GM19240 (cell line): ENCODE data around the gene FBLL1.
"Not testable (repeated sequence)": the region's sequence is repeated elsewhere in the genome, so short reads cannot be mapped to it uniquely, and the experiment has no call there.

ENCODE experiments used
- DNase-seq: peaks from one replicate; pipeline ENCODE4 v3.0.0; 2011; ENCODE audit warnings: low spot score; ENCODE audit not compliant: insufficient read length

Gene FBLL1

DNA sequence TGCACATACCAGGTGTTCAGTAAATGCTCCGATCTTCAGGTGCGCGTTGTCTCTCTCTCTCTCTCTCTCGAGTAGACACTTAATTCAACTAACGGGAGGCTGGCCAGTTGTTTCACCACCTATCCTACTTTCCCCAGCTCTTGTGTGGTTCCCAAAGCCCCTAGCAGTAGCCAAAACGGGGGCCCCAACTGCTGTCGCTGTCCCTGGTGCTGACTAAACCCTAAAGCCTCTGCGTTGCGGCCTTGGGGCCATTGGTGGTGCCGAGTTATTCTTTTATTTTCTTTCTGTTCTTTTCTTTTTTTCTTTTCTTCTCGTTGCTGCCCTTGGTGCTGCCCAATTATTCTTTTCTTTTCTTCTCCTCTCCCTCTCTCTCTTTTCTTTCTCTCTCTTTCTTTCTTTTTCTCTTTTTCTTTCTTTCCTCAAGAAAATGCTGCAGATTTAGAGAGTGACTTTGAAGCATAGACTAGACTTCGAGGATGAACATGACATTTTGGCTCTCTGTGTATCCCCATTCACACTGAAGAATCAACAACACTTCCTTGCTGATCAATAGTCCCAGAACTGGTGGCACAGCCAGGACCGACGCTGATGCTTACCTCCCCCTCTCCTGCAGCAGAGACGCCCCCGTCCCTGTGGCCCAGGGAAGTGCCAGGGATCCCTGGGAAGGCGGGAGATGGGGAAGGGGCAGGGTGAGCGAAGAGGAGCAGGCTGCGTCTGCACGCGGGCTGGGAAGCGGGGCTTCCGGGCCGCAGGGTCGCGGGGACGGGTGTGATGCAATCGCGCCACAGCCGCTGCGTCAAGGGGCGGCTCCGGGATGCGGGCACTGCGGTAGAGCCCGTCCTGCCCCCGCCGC is at the start of gene FBLL1:
Gene FBLL1 (plus strand): TSS at position 785 of the 853 bp plus-strand sequence. CDS start 200 bp downstream, outside the sequence.
- no peak for DNase-seq

DNA sequence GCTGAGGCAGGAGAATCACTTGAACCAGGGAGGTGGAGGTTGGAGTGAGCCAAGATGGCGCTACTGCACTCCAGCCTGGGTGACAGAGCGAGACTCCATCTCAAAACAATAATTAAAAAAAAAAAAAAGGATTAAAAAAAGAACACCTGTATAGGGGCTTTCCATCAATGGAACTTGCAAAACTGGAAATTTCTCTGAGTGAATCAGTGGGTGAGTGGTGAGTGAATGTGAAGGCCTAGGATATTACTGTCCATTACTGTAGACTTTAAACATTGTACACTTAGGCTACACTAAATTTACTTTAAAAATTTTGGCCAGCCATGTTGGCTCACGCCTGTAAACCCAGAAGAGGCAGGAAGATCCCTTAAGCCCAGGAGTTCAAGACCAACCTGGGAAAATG is 48.5 kb upstream of the FBLL1 start:
- DNase-seq = no peak

DNA sequence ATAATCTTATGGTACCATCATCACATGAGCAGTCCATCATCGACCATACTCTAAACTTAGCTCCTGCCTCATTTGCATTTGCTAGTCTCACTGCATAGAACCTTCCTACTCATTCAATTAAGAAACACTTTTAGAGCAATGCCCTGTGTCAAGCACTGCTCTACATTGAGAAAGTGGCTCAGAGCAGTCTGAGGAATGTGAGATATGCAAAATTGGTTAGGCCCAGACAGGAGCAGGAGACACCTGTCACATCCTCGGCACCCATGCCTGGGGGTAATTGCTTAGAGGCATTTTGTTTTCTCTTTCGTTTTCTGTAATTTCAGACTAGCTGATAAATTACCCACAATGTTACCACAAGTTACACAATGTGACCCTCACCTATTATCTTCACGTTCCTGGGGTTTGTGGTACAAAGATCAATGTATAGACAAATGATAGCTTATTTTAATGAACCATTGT is 47.7 kb upstream of the FBLL1 start:
- peak; percentile 78 for DNase-seq

DNA sequence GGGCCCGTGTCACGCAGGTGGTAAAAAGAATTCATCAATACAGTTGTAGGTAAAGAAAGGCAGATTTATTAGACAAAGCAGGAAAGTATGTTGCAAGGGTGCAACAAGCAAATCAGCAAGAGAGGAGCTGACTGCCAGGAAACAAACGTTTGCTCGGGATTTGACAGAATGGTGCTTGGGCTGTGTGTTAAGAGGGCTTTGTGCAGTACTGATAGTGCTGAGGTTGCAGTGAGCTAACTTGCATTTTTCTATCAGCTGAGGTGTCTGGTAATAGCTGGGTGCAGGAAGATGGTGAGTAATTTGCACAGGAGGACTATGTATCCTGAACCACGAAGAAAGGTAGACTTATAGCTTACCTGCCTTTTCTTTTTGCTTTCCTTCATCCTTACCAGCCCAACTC is 46.7 kb upstream of the FBLL1 start:
- DNase-seq = no peak

DNA sequence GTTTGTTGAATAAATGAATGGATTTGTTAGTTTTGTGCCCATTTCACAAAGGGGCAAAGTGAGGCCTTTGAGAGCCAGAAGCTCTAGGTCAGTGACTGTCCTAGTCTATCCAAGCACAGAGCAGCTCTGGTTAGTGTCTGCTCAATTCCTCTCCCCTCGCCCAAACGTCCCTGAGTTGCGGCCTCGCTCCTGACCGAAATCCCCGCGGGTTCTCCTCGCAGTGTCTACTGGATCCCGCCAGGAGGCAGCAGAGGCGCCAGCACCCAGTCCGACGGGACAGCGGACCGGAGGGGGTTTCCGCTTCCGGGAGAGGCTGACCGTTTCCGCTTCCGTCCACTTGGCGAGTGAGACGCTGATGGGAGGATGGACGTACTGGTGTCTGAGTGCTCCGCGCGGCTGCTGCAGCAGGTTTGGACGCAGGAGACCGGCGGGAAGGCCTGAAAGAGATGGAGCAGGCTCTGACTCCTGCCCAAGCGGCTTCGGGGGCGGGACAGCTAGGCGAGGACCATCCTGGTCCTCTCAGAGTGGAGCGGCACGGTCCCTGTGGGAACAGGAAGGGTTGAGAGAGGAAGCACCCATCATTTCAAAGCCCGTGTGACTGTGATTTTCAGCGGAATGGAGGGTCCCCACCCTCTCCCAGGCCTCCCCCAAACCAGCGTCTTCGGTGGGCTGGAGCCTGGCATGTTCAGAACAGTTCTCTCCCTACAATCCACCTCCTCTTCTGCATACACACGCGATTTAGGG is 42.8 kb upstream of the FBLL1 start, which contains the start of gene RARS1:
Gene RARS1 (plus strand): TSS at position 336 of the 744 bp plus-strand sequence. CDS start 28 bp downstream, at position 364.
- peak; percentile 85 for DNase-seq

DNA sequence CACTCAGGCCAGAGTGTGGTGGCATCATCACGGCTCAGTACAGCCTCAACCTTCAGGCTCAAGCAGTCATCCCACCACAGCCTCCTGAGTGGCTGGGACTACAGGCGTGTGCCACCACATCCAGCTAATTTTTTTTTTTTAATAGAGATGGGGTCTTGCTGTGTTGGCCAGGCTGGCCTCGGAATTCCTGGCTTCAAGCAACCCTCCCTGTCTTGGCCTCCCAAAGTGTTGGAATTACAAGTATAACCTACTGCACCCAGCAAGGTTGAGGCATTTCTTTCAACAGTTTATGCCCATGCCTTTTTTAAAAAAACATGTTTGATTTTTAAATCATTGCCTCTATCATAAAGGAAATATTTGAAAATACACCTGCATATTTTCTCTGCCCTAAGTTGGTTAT is 40.0 kb upstream of the FBLL1 start:
- no peak for DNase-seq

DNA sequence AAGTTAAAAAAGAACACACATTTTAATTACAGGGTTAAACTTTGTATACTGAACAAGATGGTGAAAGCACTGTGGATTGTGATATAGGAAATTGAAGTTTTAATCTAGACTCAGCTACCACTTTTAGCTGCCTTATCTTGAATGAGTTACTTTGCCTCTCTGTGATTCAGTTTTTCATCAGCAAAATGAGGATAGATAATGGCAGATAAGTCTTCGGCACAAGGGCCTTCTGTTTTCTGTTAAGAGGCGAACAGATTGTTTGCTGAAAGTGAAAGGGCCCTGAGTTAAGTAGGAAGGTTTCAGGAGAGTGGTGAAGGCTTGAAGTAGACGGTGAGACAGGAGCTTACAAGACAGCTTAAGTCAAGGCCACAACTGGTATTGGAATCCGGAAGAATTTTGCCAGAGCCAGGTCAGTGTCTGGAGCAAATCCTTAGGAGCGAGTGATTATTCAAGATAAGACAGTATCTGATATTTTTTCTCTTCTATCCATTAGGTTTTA is 35.0 kb upstream of the FBLL1 start:
- no peak for DNase-seq

DNA sequence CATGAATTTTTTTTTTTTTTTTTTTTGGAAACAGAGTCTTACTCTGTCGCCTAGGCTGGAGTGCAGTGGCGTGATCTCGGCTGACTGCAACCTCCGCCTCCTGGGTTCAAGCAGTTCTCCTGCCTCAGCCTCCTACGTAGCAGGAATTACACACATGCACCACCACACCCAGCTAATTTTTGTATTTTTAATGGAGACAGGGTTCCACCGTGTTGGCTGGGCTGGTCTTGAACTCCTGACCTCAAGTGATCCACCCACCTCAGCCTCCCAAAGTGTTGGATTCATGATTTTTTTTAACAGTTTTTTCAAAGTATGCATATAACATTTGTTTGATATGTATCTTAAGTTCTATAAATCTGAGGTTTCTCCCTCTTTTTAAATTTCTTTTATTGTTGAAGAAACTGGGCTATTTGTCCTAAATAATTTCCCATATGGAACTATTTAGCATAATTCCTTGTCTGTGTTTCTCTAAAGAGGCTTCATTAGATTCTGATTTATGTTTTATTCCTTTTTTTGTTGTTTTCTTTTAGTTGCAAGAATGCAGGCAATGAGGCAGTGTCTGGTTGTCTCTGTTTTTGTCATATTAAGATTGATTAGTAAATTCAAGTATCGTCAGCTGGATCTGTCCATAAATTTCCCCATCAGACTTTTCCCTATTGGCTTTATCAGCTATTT is 26.4 kb upstream of the FBLL1 start:
- no peak for DNase-seq

DNA sequence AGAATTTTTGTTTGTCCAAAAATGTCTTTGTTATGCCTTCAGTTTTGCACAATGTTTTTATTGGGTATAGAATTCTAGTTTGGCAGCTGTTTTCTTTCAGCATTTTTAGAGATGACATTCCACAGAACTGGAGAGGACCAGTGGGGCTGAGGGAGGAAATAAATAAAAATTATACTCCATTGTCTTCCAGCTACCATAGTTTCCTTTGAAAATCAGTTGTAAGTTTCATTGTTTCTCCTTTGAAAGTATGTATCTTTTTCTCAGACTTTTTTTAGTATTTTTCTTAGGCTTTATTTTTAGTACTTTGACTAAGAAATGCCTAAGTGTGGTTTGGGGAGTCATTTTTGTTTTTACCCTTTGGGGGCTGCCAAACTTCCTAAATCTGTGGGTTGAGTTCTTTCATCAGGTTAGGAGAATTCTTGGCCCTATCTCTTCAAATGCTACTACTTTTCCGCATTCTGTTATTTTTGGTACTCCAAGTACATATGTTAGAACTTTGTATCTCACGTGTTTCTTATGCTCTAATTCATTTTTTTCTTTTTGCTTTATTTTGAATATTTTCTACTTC is 15.2 kb upstream of the FBLL1 start:
- DNase-seq = no peak

DNA sequence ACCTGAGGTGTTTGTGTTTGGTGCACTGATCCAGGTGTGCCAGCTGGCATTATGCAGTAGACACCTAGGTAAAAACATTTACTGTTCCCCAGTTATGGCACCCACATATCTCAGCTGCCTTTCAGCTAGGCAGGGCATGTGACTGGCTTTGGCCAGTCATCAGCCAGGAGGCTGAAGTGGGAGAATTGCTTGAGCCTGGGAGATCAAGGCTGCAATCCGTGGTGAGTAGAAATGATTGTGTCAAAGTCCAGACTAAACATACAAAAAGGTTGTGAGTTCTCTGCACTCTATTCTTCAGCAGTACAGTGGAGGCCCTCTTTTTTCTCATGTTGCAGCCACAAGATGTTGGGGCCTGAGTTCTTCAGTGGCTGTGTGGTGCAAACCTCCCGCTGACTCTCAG is 3.2 kb upstream of the FBLL1 start:
- no peak for DNase-seq

DNA sequence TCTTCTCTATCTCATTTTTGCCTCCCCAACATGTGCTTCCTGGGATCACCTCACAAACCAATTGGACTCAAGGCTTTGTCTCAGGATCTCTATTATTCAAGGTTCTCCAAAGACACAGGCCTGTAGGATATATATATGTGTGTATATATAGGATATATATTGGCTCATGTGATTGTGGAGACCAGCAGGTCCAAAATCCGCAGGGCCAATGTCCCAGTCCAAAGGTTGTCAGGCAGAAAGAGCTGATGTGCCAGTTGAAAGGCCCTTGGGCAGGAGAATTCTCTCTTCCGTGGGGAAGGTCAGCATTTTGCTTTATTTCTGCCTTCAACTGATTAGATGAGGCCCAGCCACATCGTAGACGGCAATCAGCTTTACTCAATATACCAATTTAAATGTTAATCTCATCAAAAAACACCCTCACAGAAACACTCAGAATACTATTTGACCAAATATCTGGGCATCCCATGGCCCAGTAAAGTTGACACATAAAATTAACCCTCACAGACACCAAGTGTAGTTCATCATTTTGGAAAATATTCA is 1.3 kb upstream of the FBLL1 start:
- no peak for DNase-seq

DNA sequence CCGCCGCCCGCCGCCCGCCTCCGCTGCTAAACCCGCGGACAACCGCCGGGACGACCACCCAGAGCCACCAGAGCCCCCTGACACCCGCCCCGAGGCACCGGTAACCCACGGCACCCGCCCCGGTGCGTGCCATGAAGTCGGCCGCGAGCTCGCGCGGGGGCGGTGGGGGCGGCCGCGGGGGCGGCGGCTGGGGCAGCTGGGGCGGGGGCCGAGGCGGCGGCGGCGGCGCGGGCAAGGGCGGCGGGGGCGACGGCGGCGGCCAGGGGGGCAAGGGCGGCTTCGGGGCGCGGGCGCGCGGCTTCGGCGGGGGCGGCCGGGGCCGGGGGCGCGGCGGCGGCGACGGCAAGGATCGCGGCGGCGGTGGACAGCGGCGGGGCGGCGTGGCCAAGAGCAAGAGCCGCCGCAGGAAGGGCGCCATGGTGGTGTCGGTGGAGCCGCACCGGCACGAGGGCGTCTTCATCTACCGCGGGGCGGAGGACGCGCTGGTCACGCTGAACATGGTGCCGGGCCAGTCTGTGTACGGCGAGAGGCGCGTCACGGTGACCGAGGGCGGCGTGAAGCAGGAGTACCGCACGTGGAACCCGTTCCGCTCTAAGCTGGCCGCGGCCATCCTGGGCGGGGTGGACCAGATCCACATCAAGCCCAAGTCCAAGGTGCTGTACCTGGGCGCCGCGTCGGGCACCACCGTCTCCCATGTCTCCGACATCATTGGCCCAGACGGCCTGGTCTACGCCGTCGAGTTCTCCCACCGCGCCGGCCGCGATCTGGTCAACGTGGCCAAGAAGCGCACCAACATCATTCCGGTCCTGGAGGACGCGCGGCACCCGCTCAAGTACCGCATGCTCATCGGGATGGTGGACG is 499 bp downstream of the FBLL1 start:
- no peak for DNase-seq

DNA sequence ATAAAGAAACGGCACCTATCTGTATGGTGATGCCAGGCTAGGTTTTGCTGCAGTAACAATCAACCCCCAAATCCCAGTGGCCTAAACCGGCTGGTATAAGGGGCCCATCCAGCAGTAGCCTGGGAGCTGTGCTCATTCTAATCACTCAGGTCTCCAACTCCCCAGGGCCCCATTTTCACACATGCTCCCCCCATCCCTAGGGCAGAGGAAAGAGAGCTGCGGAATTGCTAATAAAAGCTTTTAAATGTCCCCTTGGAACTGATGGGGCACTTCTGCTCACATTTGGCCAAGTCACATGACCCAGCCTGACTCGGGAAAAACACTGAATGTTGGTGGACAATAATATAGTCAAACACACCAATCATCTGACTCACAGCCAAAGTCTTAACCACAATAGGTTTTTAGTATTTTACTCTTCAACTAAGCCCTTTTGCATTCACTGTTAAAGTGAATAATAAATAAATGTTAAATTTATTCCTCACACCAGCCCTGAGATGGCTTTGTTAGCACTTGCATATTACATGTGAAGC is 1.6 kb downstream of the FBLL1 start:
- no peak for DNase-seq

DNA sequence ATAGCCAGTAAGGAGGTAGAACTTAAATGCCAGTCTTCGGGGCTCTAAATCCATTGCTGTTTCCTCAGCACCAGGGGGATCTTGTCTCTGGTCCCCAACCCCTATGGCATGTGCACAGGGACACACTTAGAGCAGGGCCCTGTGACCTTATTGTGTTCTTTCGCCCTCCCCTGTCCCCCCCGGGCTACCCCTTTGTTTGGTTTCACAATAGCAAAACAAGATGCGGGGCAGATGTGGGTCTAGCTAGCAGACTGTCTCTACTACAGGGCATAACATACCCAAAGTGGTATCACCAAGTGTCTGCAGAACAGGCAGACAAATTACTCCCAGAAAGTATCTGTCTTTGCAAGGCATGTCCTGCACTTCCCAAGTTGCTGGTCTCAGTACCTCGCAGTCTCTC is 2.1 kb downstream of the FBLL1 start:
- DNase-seq = no peak

DNA sequence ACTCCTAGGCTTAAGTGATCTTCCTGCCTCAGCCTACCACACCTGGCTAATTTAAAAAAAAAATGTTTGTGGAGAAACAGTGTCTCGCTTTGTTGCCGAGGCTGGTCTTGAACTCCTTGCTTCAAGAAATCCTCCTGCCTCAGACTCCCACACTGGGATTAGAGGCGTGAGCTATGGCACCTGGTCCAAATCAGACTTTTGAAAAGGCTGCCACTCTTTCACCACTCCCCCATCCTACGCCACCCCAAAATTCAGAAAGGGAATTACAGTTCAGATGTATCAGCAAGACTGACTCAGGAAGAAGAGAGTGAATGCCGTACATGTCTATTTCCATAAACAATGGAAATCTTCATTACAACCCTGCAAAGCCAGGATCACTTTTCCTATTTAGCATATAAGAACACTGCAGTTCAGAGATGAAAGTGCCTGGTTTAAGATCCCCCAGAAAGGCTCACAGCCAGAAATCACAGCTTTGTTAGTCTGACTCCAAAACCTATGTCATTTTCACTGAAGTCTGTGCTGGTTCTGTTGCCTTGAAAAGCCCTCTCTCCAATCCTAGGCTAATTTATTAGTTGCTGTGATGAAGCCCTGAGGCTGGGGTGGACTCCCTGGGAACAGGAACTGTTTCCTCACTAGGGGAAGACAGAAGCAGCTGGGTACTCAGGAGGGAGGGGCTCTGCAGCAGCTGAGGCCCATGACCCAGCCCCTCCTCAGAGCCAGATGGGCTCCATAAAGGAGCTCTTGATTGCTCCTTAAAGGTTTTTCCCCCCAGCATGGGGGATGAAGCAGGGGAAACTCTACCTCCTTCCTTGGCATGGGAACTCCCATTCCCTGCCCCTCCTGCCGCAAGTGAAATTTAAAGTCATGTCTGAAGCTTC is 3.1 kb downstream of the FBLL1 start:
- DNase-seq = no peak

DNA sequence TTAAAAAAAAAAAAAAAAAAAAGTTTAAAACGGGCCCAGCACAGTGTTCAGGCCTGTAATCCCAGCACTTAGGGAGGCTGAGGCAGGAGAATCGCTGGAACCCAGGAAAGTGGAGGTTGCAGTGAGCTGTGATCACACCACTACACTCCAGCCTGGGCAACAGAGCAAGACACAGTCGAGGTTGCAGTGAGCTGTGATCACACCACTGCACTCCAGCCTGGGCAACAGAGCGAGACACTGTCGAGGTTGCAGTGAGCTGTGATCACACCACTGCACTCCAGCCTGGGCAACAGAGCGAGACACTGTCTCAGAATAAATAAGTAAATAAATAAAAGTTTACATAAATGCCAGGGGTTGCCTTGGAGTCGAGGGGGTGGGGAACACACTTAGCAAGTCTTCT is 5.2 kb downstream of the FBLL1 start:
- not testable (repeated sequence) for DNase-seq

DNA sequence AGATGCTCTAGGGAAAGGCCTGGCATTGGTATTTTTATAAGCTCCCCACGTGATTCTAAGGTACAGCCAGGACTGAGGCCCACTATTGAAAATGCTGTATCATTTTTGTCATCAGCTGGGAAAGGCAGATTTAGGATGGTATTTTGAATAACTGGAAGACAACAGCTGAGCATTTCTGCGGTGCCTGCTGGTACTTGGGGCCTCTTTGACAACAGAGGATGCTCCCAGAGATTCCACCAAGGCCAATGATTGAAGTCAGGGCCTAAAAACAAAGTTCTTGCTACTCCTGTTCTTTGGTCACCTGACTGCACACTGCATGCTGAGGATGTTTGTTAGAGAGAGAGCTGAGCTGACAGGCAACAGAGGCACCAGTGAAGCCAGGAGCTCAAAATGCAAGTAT is 8.1 kb downstream of the FBLL1 start:
- DNase-seq = no peak

DNA sequence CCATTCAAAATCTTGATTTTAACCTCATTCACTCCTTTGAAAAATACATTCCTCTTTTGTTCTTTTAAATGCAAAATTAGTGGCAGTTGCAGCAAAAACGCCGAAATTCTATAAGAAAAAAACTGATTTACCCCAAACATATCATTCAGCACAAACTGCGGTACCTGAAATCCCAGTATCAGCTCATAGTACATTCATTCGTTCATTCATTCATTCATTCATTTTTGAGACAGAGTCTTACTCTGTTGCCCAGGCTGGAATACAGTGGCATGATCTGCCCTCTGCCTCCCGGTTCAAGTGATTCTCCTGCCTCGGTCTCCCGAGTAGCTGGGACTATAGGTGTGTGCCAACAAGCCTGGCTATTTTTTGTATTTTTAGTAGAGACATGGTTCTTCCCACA is 20.4 kb downstream of the FBLL1 start:
- no peak for DNase-seq

DNA sequence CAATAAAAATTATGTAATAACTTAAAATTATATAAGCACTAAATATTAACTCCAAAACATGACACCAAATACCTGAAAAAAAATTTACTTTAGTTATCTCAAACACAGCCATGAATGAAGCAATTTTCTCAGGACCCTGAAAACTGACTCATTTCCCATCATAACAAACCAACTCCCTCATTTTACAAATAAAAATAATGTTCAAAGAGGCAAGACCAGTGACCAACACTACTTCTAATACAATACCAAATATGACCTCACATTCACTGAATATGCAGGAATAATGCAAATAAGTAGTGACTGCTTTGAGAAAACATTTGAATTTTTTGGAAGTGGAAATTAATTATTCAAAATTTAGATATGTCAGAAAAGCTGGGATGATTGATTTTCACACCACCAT is 21.6 kb downstream of the FBLL1 start:
- DNase-seq = no peak
